ENCODE results near the gene EPS15.

EPS15 gene

GRCh38 chr1:51311826-51312225, 207.2 kb downstream of the EPS15 start:
- no peak for DNase-seq

- DNase-seq, result no peak
These were observed 208.0 kb downstream of the EPS15 start for GRCh38 chr1:51310871-51311613.

DNA sequence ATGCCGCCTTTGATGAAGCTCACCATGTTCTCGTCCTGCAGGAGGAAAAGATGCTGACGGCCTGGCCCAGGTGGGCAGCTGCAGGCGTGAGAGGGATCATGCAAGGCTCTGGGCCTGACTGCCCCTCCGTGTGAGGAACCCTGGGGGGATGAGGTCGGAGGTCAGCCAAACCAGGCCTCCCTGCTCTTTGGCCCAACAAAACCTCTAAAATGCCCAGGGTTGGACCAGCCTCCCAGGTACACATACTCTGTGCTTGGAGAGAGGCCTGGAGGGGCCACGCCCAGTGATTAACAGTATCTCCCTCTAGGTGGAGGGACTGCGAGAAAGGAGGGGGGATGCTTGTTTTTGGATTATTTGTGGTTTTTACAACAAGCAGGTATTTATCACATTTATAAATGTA, 209.8 kb downstream of the EPS15 start:
- no peak for DNase-seq

- DNase-seq, result no peak
These were observed 210.4 kb downstream of the EPS15 start for GRCh38 chr1:51308636-51309035.

GRCh38 chr1:51306950-51307349, 212.1 kb downstream of the EPS15 start:
- DNase-seq, result no peak

GRCh38 chr1:51305371-51305823, 213.7 kb downstream of the EPS15 start:
- DNase-seq, result no peak

DNA sequence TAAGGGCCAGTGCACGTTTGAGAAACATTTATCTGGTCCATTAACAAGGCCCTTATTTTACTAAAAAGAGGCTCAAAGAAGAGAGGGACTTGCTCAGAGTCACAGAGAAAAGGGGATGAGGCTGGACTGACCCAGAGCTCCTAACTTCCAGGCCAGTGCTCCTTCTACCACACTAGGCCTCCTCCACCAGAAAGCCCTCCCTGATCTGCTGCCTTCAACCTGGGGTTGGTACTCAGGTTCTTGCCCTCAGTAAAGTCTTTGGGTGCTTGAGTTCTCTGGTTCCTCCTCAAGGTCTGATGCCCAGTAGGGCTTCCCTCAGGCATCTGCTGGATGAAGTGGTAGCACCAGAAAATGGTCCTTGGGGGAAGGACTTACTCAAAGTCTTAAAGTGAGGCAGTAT, 214.7 kb downstream of the EPS15 start:
- DNase-seq, result no peak

All from NCI-H226 (cell line).